Motor neuron (in vitro differentiated cells): ENCODE measurements around the gene IP6K2. TPM values are rescaled to one million over a fixed set of nuclear protein-coding genes. Genes with fewer than 3 reads are reported as not detected.
A peak's percentile ranks its signal among the peaks of the same experiment; 100 is the strongest.

Experiments
- ATAC-seq, 8 experiments: fragments of 200-7000 bp; cut with Tn5 transposase; replicated peaks in 6 of 8; 2 replicates each; pipeline ENCODE4 v1.8.0; 2021; ENCODE audit warnings: mild to moderate bottlenecking in 8 of 8, moderate library complexity in 8 of 8
- H3K27ac ChIP-seq, 2 donors: fragments of 250-450 bp; sonication (Bioruptor Pico); 2 replicates each; pipeline ENCODE4 v1.9.0; 2021; ENCODE audit warnings: antibody characterized with exemption in 2 of 2, mild to moderate bottlenecking in 2 of 2, moderate library complexity in 1 of 2
- H3K4me1 ChIP-seq, 2 donors: fragments of 250-450 bp; sonication (Bioruptor Pico); replicated peaks in 1 of 2; 2 replicates each; pipeline ENCODE4 v1.6.1; 2021; ENCODE audit warnings: antibody characterized with exemption in 2 of 2, mild to moderate bottlenecking in 2 of 2, moderate library complexity in 1 of 2
- H3K4me3 ChIP-seq, 5 donors: fragments of 250-450 bp; sonication (Bioruptor Pico); 2 replicates each; pipeline ENCODE4 v1.9.0; 2021; ENCODE audit warnings: antibody characterized with exemption in 5 of 5, mild to moderate bottlenecking in 5 of 5, moderate library complexity in 4 of 5
- WGBS, 10 experiments: fragments of 450-650 bp; shearing (Covaris generic); methylation state at CpG; one replicate each; pipeline ENCODE4 v1.0.0; 2022; 5-methylcytosine and 5-hydroxymethylcytosine counted together
- in situ Hi-C, 9 experiments: fragments of 400-800 bp; cut with MboI; loops; one replicate each; pipeline ENCODE4 v1.15.0; 2021; ENCODE audit warnings: low sequenced_read_pairs in 9 of 9, low pct_unique_long_range_greater_than_20kb in 2 of 9; ENCODE audit not compliant: unreplicated experiment in 9 of 9
- total RNA-seq, 8 experiments: library from RNA; unstranded; fragments of 300-600 nt; gene quantifications; 2 replicates each; pipeline versions ENCODE4 v1.2.3 to v1.2.4, GENCODE V29; 2022

The IP6K2 gene
- total RNA-seq, 8 experiments from 2014 or later = 81.9 to 215 (median 154) TPM

- in situ Hi-C loops = no loop called here
- Histone ChIP-seq H3K27ac (no peak overlapping the region), H3K4me1 (peaks cover 11 to 15% of the 10 kb centered on the region in 2 donors), H3K4me3 (peak overlapping the region; percentile 71 to 99 (median 89))
- 36 to 77% methylated on average over 5 to 6 of the region's 7 CpGs; no CpG with 5 or more reads in 8 of the 10 experiments for WGBS, 10 experiments
- no peak for ATAC-seq
These were observed 32.4 kb downstream of the IP6K2 start for GRCh38 chr3:48684480-48685143.

GRCh38 chr3:48684054-48684349 lies 33.0 kb downstream of the IP6K2 start:
- H3K4me3 ChIP-seq = peak overlapping the region in 2 of 5 donors; percentile 14 to 71
- no peak for ATAC-seq
- in situ Hi-C loops = no loop called here
- no peak overlapping the region for H3K27ac ChIP-seq
- H3K4me1 ChIP-seq = peaks cover 11 to 15% of the 10 kb centered on the region in 2 donors
- WGBS, 10 experiments = 2 to 100% (median 75%) methylated on average over 1 to 7 of the region's 8 CpGs; no CpG with 5 or more reads in 5 of the 10 experiments

DNA sequence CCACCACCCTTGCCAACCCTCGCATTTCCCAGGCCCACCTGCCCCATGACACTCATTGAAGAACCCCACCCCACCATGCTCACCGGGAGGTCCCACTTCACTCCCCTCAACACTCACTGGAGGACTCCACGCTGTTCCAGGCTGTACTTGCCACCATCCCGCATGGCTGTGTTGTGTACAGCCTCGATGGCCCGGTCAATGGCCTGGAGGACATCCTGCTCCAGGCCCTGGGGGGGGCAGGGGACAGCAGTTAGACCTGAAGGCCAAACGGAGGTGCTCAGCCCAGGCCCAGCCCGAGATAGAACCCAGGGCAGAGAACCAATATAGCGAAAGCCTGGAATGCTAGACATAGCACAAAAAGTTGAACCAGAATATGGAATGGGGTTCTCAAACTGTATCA lies 34.2 kb downstream of the IP6K2 start:
- 80 to 100% (median 96%) methylated on average over 1 to 3 of the region's 9 CpGs; no CpG with 5 or more reads in 6 of the 10 experiments for WGBS, 10 experiments
- Histone ChIP-seq H3K27ac (no peak overlapping the region), H3K4me1 (peaks cover 11 to 15% of the 10 kb centered on the region in 2 donors), H3K4me3 (no peak overlapping the region)
- no peak for ATAC-seq
- in situ Hi-C loops = no loop called here

GRCh38 chr3:48681974-48682610 lies 34.9 kb downstream of the IP6K2 start:
- in situ Hi-C loops = no loop called here
- Histone ChIP-seq H3K27ac (no peak overlapping the region), H3K4me1 (peaks cover 11 to 15% of the 10 kb centered on the region in 2 donors), H3K4me3 (no peak overlapping the region)
- 95% methylated on average over 4 of the region's 17 CpGs; no CpG with 5 or more reads in 9 of the 10 experiments for WGBS, 10 experiments
- no peak for ATAC-seq

DNA sequence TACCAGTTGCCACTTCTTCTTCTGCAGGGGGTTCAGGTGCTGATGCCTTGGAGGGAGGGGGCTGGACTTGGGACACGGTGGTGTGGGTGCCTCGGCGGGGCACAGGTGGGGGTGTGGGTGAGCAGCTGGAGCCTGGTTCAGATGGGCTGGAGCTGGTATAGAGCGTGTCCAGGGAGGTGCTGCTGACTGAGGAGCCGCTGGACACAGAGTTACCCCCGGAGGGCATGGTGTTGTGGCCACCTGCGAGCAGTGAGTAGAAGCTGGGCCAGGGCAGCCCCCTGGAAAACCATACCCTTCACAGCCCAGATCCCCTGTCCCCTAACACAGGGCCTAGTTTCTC lies 35.5 kb downstream of the IP6K2 start:
- in situ Hi-C loops = no loop called here
- Histone ChIP-seq H3K4me1 (peaks cover 11 to 15% of the 10 kb centered on the region in 2 donors), H3K4me3 (no peak overlapping the region), H3K27ac (no peak overlapping the region)
- no peak for ATAC-seq
- WGBS, 10 experiments = 100% methylated on average over 1 of the region's 7 CpGs; no CpG with 5 or more reads in 8 of the 10 experiments

- Histone ChIP-seq H3K27ac (no peak overlapping the region), H3K4me3 (no peak overlapping the region), H3K4me1 (peaks cover 11 to 15% of the 10 kb centered on the region in 2 donors)
- in situ Hi-C loops = no loop called here
- ATAC-seq = no peak
- 82 to 100% (median 93%) methylated on average over 1 to 7 of the region's 17 CpGs; no CpG with 5 or more reads in 4 of the 10 experiments for WGBS, 10 experiments
These were observed 36.0 kb downstream of the IP6K2 start for GRCh38 chr3:48680811-48681540.

GRCh38 chr3:48679411-48680391 lies 37.3 kb downstream of the IP6K2 start:
- no peak overlapping the region for H3K4me3 ChIP-seq
- in situ Hi-C loops = no loop called here
- peaks cover 9 to 14% of the 10 kb centered on the region in 2 donors for H3K4me1 ChIP-seq
- 78 to 100% (median 95%) methylated on average over 1 to 11 of the region's 20 CpGs; no CpG with 5 or more reads in 5 of the 10 experiments for WGBS, 10 experiments
- peak in 3 of 8 experiments; percentile 26 to 73 (median 65) for ATAC-seq
- H3K27ac ChIP-seq = no peak overlapping the region

DNA sequence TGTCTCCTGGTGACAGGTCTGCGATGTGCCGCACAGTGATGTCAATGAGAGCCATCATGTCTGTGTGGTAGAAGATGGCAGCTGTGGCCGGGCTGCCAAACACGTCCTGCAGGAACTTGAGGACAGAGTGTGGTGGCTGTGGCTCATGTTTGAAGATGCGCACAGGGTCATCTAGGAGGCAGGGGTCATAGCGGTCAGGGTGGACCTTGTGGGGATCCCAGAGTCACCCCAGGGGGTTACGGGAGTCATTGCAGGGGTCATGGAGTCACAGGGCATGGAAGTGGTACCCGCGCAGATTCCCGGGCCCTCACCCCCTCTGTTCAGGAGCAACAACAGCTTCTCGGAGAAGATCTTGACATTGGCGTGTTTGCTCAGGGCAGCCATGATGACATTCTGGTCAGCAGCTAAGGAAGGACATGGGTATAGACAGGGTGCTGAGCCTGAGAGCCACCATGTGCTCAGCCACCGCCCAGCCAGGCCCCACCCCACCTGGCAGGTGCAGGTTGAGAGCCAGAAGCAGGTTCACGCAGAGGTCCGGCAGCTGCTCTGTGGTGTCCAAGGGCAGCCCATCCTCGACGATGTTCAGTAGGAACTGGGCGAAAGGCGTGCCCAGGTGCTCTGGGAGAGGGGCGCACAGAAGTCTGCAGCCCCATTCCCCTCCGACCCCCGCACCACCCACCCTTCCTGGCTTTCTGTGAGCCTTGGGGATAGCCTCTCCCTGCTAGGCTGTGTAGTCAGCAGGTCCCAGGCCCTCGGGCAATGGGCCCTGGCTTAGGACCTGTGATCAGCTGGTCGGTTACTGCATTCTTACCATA lies 38.2 kb downstream of the IP6K2 start:
- Histone ChIP-seq H3K4me1 (peaks cover 0 to 5% of the 10 kb centered on the region in 2 donors), H3K27ac (no peak overlapping the region), H3K4me3 (no peak overlapping the region)
- in situ Hi-C loops = no loop called here
- ATAC-seq = peak in 2 of 8 experiments; percentile 4 to 9
- 88 to 100% (median 96%) methylated on average over 3 to 10 of the region's 24 CpGs; no CpG with 5 or more reads in 3 of the 10 experiments for WGBS, 10 experiments

DNA sequence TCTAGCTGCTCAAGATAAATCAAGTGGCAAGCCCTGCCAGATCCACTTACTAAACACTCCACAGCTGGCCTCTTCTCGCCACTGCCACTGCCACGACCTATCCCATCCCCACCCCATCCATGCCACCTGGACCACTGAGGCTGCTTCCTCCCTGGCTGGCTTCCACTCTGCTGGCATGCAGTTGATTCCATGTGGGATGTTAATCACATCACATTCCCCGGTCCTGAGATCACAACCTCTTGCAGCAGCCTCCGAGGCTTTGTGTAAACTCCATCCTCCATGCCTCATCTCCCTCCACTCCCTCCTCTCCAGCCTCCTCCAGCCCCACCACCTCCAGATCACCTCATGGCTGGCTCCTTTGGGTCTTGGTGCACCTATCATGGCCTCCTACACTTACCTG lies 39.0 kb downstream of the IP6K2 start:
- in situ Hi-C loops = no loop called here

GRCh38 chr3:48674505-48674904 lies 42.5 kb downstream of the IP6K2 start:
- ATAC-seq = peak in 4 of 8 experiments; percentile 17 to 24 (median 20)
- WGBS, 10 experiments = 80 to 96% (median 89%) methylated on average over 2 to 4 of the region's 9 CpGs; no CpG with 5 or more reads in 6 of the 10 experiments
- Histone ChIP-seq H3K4me1 (no peaks in the 10 kb centered on the region), H3K4me3 (no peak overlapping the region), H3K27ac (no peak overlapping the region)
- in situ Hi-C loops = no loop called here

More for the DNA sequence above, 39.0 kb downstream of the IP6K2 start:
- WGBS, 10 experiments = 37 to 100% (median 92%) methylated on average over 1 to 4 of the region's 4 CpGs; no CpG with 5 or more reads in 5 of the 10 experiments
- Histone ChIP-seq H3K4me1 (no peaks in the 10 kb centered on the region), H3K27ac (no peak overlapping the region), H3K4me3 (no peak overlapping the region)
- no peak for ATAC-seq

GRCh38 chr3:48672522-48672921 lies 44.5 kb downstream of the IP6K2 start:
- WGBS, 10 experiments = 0 to 89% (median 77%) methylated on average over 1 of the region's 1 CpG; no CpG with 5 or more reads in 7 of the 10 experiments
- Histone ChIP-seq H3K27ac (no peak overlapping the region), H3K4me3 (no peak overlapping the region), H3K4me1 (no peaks in the 10 kb centered on the region)
- ATAC-seq = no peak
- in situ Hi-C loops = no loop called here

GRCh38 chr3:48664929-48665328 lies 52.1 kb downstream of the IP6K2 start:
- ATAC-seq = no peak
- WGBS, 10 experiments = 20 to 100% (median 86%) methylated on average over 1 to 2 of the region's 4 CpGs; no CpG with 5 or more reads in 6 of the 10 experiments
- in situ Hi-C loops = no loop called here
- peaks cover 7 to 10% of the 10 kb centered on the region in 2 donors for H3K4me1 ChIP-seq
- no peak overlapping the region for H3K27ac ChIP-seq
- H3K4me3 ChIP-seq = no peak overlapping the region
